Prostate gland (tissue), 2 donors: ENCODE data around the gene VCAM1.

Source experiments
- POLR2A ChIP-seq: fragments of 450-650 bp; IDR thresholded peaks from one replicate; pipeline ENCODE4 v1.6.1; 2016; ENCODE audit warnings: antibody characterized with exemption, mild to moderate bottlenecking
- POLR2AphosphoS5 ChIP-seq: sonication (generic); formaldehyde crosslinking; IDR thresholded peaks from one replicate; pipeline ENCODE4 v1.6.1; 2017; ENCODE audit warnings: antibody characterized with exemption
- TF ChIP-seq, protein P1 (sequence below), 4 experiments: fragments of 200-600 bp in 2 of 4; fragments of 450-650 bp in 2 of 4; sonication (generic) in 2 of 4; IDR thresholded peaks; 1 replicate in 3 of 4; 2 replicates in 1 of 4; pipeline ENCODE4 v1.5.1; 2016 to 2019; ENCODE audit warnings: antibody characterized with exemption in 4 of 4, mild to moderate bottlenecking in 2 of 4, moderate library complexity in 2 of 4

DNA sequence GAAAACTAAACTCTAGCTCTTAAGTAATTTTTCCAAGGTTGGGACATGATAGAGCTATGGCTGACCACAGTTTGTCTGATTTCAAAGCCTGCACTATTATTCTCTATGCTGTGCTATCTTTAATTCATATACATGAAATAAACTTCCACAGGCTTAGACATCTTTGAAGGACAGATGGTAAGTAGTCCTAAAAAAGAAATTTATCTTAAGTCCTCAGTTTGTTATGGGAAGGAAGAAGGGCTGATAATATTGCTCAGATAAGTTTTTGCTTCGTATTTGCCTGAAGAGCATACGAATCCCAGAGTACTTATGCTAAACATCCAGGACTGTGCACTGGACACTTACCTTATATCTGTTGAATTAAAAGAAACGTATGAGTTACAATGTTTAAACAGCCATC is 39.6 kb downstream of the VCAM1 start:
- TF ChIP-seq, protein P1, sequence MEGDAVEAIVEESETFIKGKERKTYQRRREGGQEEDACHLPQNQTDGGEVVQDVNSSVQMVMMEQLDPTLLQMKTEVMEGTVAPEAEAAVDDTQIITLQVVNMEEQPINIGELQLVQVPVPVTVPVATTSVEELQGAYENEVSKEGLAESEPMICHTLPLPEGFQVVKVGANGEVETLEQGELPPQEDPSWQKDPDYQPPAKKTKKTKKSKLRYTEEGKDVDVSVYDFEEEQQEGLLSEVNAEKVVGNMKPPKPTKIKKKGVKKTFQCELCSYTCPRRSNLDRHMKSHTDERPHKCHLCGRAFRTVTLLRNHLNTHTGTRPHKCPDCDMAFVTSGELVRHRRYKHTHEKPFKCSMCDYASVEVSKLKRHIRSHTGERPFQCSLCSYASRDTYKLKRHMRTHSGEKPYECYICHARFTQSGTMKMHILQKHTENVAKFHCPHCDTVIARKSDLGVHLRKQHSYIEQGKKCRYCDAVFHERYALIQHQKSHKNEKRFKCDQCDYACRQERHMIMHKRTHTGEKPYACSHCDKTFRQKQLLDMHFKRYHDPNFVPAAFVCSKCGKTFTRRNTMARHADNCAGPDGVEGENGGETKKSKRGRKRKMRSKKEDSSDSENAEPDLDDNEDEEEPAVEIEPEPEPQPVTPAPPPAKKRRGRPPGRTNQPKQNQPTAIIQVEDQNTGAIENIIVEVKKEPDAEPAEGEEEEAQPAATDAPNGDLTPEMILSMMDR (IDR thresholded peaks at IDR 0.05), result no peak
- no peak for TF ChIP-seq POLR2AphosphoS5
- TF ChIP-seq POLR2A, result no peak
